DMS 273 (cell line): ENCODE measurements around the gene DNM3.
A peak's percentile ranks its signal among the peaks of the same experiment; 100 is the strongest.

ENCODE experiments used
- DNase-seq: peaks from one replicate; lab custom pipeline; 2025; ENCODE audit not compliant: unreplicated experiment; lab: John Stamatoyannopoulos, UW

The DNM3 gene

GRCh38 chr1:172308577-172308976 is 467.3 kb downstream of the DNM3 start:
- no peak for DNase-seq

GRCh38 chr1:172320733-172321132 is 479.4 kb downstream of the DNM3 start:
- peak; percentile 43 for DNase-seq

GRCh38 chr1:172321451-172321850 is 480.2 kb downstream of the DNM3 start:
- DNase-seq: peak; percentile 95

- DNase-seq: peak; percentile 92
These were observed 481.1 kb downstream of the DNM3 start for GRCh38 chr1:172322219-172323061.

- DNase-seq: peak; percentile 43
These were observed 482.4 kb downstream of the DNM3 start for GRCh38 chr1:172323686-172324085.

- peak; percentile 12 for DNase-seq
These were observed 482.8 kb downstream of the DNM3 start for GRCh38 chr1:172324086-172324485.

GRCh38 chr1:172324761-172325160 is 483.5 kb downstream of the DNM3 start:
- no peak for DNase-seq

GRCh38 chr1:172325531-172325930 is 484.2 kb downstream of the DNM3 start:
- DNase-seq: peak; percentile 10

- no peak for DNase-seq
These were observed 484.8 kb downstream of the DNM3 start for GRCh38 chr1:172326136-172326535.

GRCh38 chr1:172328266-172328665 is 487.0 kb downstream of the DNM3 start:
- no peak for DNase-seq

GRCh38 chr1:172332230-172332629 is 490.9 kb downstream of the DNM3 start:
- DNase-seq: no peak

- DNase-seq: no peak
These were observed 494.1 kb downstream of the DNM3 start for GRCh38 chr1:172335377-172335776.

GRCh38 chr1:172338295-172338735 is 497.0 kb downstream of the DNM3 start:
- no peak for DNase-seq

GRCh38 chr1:172339842-172340241 is 498.5 kb downstream of the DNM3 start:
- no peak for DNase-seq

GRCh38 chr1:172340520-172340919 is 499.2 kb downstream of the DNM3 start:
- DNase-seq: no peak

GRCh38 chr1:172341697-172342096 is 500.4 kb downstream of the DNM3 start:
- no peak for DNase-seq

- peak; percentile 40 for DNase-seq
These were observed 501.4 kb downstream of the DNM3 start for GRCh38 chr1:172342584-172343239.

GRCh38 chr1:172343240-172344160 is 502.2 kb downstream of the DNM3 start:
- DNase-seq: peak; percentile 58

GRCh38 chr1:172344444-172344843 is 503.1 kb downstream of the DNM3 start:
- no peak for DNase-seq

GRCh38 chr1:172345077-172345476 is 503.8 kb downstream of the DNM3 start:
- no peak for DNase-seq

- no peak for DNase-seq
These were observed 506.1 kb downstream of the DNM3 start for GRCh38 chr1:172347416-172347815.
